Measurements from ENCODE around the gene TRABD2A.

The TRABD2A gene

DNA sequence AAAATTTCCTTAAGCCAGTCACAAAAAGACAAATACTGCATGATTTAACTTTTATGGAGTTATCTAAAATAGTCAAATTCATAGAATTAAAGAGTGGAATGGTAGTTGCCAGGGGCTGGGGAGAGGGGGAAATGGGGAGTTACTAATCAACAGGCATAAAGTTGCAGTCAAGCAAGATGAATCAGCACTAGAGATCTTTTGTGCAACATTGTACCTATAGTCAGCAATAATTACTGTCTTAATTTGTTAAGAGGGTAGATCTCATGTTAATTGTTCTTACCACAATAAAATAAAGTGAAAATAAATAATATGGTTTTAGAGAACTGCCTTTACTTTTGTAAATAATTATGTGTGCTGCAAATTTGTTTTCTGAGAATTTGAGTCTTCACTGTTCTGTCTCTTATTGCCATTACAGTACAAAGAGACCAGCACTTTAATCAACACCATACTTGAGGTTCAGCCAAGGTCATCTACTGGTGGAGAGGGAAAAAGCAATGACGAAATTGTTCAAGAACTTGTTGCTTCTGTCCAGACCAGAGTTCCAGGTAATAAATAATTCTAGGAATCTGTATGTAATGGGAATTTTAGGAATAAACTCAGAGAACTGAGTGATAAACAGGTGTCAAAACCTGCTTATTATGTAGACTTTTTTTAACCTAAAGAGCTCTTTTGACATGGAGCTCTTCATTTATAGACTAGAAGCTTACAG is 75.5 kb downstream of the TRABD2A start:
- DNase-seq (ENCODE audit: low read depth), result peak; percentile 20
- TF ChIP-seq, protein P1, sequence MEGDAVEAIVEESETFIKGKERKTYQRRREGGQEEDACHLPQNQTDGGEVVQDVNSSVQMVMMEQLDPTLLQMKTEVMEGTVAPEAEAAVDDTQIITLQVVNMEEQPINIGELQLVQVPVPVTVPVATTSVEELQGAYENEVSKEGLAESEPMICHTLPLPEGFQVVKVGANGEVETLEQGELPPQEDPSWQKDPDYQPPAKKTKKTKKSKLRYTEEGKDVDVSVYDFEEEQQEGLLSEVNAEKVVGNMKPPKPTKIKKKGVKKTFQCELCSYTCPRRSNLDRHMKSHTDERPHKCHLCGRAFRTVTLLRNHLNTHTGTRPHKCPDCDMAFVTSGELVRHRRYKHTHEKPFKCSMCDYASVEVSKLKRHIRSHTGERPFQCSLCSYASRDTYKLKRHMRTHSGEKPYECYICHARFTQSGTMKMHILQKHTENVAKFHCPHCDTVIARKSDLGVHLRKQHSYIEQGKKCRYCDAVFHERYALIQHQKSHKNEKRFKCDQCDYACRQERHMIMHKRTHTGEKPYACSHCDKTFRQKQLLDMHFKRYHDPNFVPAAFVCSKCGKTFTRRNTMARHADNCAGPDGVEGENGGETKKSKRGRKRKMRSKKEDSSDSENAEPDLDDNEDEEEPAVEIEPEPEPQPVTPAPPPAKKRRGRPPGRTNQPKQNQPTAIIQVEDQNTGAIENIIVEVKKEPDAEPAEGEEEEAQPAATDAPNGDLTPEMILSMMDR (IDR thresholded peaks at IDR 0.05; ENCODE audit: low read length, missing control alignments), result no peak
- H3K4me3 ChIP-seq (replicated peaks; ENCODE audit: low read depth, low read length), result no peak overlapping the region

- H3K4me3 ChIP-seq (replicated peaks; ENCODE audit: low read depth, low read length), result no peak overlapping the region
- TF ChIP-seq, protein P1 (IDR thresholded peaks at IDR 0.05; ENCODE audit: low read length, missing control alignments), result no peak
- no peak for DNase-seq (ENCODE audit: low read depth)
Observed at GRCh38 chr2:84801811-84802210, 79.1 kb downstream of the TRABD2A start.

- no peak for DNase-seq (ENCODE audit: low read depth)
- TF ChIP-seq, protein P1 (IDR thresholded peaks at IDR 0.05; ENCODE audit: low read length, missing control alignments), result no peak
- H3K4me3 ChIP-seq (replicated peaks; ENCODE audit: low read depth, low read length), result no peak overlapping the region
Observed at GRCh38 chr2:84800194-84800805, 80.6 kb downstream of the TRABD2A start.

- no peak overlapping the region for H3K4me3 ChIP-seq (replicated peaks; ENCODE audit: low read depth, low read length)
- no peak for DNase-seq (ENCODE audit: low read depth)
- TF ChIP-seq, protein P1 (IDR thresholded peaks at IDR 0.05; ENCODE audit: low read length, missing control alignments), result no peak
Observed at GRCh38 chr2:84799772-84800171, 81.1 kb downstream of the TRABD2A start.

DNA sequence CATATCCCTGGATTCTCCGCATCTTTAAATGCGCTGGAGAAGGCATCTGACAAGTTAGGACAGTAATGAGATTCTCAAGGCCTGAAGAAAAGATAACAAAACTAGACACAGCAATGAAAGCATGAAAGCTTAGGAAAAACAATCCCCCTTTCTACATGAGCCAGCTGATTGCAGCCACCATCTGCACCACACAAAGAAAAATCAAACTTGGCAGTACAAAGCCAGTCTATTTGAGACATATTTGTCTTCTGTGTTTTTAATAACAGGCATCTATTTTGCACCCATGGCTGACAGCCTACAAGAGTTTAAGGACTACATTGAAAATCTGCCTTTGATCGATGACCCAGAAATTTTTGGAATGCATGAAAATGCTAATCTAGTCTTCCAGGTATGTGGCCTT is 83.6 kb downstream of the TRABD2A start:
- no peak for DNase-seq (ENCODE audit: low read depth)
- TF ChIP-seq, protein P1 (IDR thresholded peaks at IDR 0.05; ENCODE audit: low read length, missing control alignments), result no peak
- H3K4me3 ChIP-seq (replicated peaks; ENCODE audit: low read depth, low read length), result no peak overlapping the region

- no peak overlapping the region for H3K4me3 ChIP-seq (replicated peaks; ENCODE audit: low read depth, low read length)
- TF ChIP-seq, protein P1 (IDR thresholded peaks at IDR 0.05; ENCODE audit: low read length, missing control alignments), result no peak
- DNase-seq (ENCODE audit: low read depth), result no peak
Observed at GRCh38 chr2:84796798-84797197, 84.1 kb downstream of the TRABD2A start.

- no peak for DNase-seq (ENCODE audit: low read depth)
- H3K4me3 ChIP-seq (replicated peaks; ENCODE audit: low read depth, low read length), result no peak overlapping the region
- TF ChIP-seq, protein P1 (IDR thresholded peaks at IDR 0.05; ENCODE audit: low read length, missing control alignments), result no peak
Observed at GRCh38 chr2:84793641-84794040, 87.2 kb downstream of the TRABD2A start.
